ENCODE data around the gene FOXQ1.

DNA sequence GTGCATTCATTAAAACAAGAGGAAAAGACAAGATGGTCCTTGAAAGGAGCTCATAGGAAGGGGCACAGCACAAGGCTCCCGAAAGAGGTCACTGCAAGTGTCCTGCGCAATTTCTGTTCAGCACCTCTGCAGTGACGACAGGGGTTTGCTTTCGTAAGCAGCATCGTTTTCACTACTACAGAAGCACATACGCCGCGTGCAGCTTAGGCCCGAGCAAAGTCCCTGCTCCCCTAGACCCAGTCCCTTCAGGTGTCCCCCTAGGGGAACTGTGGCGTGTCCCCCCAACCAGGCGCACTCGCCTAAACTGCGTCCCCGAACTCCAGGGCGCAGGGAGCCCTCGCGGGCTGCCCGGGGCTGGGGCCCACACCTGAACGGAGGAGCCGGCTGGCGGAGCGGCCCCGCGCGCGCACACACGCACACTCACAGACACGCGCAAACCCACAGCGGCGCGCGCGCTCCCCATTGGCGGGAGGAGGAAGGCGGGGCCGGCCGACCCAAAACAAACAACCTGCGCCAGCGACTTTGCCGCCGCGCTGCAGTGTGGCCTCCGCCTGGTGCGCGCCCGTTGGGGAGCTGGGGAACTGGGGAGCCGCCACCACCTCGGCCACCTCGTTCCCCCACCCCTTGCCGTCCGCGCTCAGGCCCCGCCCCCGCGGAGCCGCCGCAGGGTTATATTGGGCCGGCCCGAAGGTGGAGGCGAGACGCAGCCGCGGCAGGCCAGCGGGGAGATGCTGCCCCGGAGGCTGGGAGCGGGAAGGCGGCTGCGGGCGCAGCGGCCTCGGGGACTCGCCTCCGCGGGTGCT, at the start of gene FOXQ1:
- no peak for TF ChIP-seq POLR2A (IDR thresholded peaks at IDR 0.05)
- TF ChIP-seq, protein P1, sequence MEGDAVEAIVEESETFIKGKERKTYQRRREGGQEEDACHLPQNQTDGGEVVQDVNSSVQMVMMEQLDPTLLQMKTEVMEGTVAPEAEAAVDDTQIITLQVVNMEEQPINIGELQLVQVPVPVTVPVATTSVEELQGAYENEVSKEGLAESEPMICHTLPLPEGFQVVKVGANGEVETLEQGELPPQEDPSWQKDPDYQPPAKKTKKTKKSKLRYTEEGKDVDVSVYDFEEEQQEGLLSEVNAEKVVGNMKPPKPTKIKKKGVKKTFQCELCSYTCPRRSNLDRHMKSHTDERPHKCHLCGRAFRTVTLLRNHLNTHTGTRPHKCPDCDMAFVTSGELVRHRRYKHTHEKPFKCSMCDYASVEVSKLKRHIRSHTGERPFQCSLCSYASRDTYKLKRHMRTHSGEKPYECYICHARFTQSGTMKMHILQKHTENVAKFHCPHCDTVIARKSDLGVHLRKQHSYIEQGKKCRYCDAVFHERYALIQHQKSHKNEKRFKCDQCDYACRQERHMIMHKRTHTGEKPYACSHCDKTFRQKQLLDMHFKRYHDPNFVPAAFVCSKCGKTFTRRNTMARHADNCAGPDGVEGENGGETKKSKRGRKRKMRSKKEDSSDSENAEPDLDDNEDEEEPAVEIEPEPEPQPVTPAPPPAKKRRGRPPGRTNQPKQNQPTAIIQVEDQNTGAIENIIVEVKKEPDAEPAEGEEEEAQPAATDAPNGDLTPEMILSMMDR (IDR thresholded peaks at IDR 0.05 in 4 of 5, conservative IDR thresholded peaks at IDR 0.05 in 1 of 5): no peak

All from gastrocnemius medialis (tissue), 4 donors.